ENCODE results near the gene INAVA. TPM values are rescaled to one million over a fixed set of nuclear protein-coding genes. Genes with fewer than 3 reads are reported as not detected.
"Not testable (repeated sequence)": the region's sequence is repeated elsewhere in the genome, so short reads cannot be mapped to it uniquely, and the experiment has no call there.

INAVA gene
- total RNA-seq, 1 donor from 2014 or later, result 9.0 TPM

GRCh38 chr1:200934676-200935245 is 40.1 kb downstream of the INAVA start:
- Histone ChIP-seq H3K27me3 (no peaks in the 10 kb centered on the region), H3K36me3 (no peaks in the 10 kb centered on the region), H3K9me3 (no peaks in the 10 kb centered on the region), H3K4me3 (no peak overlapping the region), H3K27ac (no peak overlapping the region), H3K4me1 (no peaks in the 10 kb centered on the region)
- no peak for TF ChIP-seq CTCF (IDR thresholded peaks at IDR 0.05)
- ATAC-seq, result no peak
- DNase-seq, result no peak
- intact Hi-C loops (cut with DNase I), result no loop called here

DNA sequence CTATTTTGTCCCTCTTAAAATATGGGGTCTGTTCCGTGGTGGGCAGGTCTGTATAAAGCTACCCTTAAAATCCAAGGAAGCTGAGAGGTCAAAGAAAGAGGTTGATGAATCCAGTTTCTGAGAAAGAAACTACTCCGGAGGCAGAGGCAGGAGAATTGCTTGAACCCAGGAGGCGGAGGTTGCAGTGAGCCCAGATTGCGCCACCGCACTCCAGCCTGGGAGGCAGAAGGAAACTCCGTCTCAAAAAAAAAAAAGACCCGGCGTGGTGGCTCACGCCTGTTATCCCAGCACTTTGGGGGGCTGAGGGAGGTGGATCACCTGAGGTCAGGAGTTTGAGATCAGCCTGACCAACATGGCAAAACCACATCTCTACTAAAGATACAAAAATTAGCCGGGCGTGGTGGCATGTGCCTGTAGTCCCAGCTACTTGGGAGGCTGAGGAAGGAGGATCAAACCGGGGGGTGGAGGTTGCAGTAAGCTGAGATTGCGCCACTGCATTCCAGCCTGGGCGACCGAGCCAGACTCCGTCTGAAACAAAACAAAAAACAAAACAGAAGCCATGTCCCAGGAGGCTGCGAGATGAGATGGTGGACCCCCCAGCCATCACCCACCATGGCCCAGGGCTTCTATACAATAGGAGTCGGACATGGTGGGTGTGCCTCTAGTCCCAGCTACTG is 40.7 kb downstream of the INAVA start:
- DNase-seq; H3K36me3 ChIP-seq; intact Hi-C loops (cut with DNase I); ATAC-seq; H3K9me3 ChIP-seq; H3K4me1 ChIP-seq; H3K4me3 ChIP-seq; H3K27ac ChIP-seq; H3K27me3 ChIP-seq: not testable (repeated sequence)

- Histone ChIP-seq H3K4me1 (no peaks in the 10 kb centered on the region), H3K27ac (no peak overlapping the region), H3K4me3 (no peak overlapping the region), H3K36me3 (no peaks in the 10 kb centered on the region), H3K9me3 (peaks cover 7% of the 10 kb centered on the region), H3K27me3 (no peaks in the 10 kb centered on the region)
- DNase-seq, result no peak
- no peak for TF ChIP-seq CTCF (IDR thresholded peaks at IDR 0.05)
- peak; percentile 84 for ATAC-seq
- intact Hi-C loops (cut with DNase I), result no loop called here
Measured at GRCh38 chr1:200938955-200939354, 44.3 kb downstream of the INAVA start.

GRCh38 chr1:200945111-200945510 is 50.4 kb downstream of the INAVA start:
- no peak for DNase-seq
- ATAC-seq, result no peak
- peaks cover 7% of the 10 kb centered on the region for H3K9me3 ChIP-seq
- intact Hi-C loops (cut with DNase I), result no loop called here
- H3K27me3 ChIP-seq, result no peaks in the 10 kb centered on the region
- H3K4me1 ChIP-seq, result no peaks in the 10 kb centered on the region
- H3K27ac ChIP-seq, result no peak overlapping the region
- H3K36me3 ChIP-seq, result no peaks in the 10 kb centered on the region
- no peak overlapping the region for H3K4me3 ChIP-seq
- TF ChIP-seq CTCF (IDR thresholded peaks at IDR 0.05), result no peak

GRCh38 chr1:200947059-200947566 is 52.4 kb downstream of the INAVA start:
- Histone ChIP-seq H3K4me1 (no peaks in the 10 kb centered on the region), H3K9me3 (no peaks in the 10 kb centered on the region), H3K36me3 (no peaks in the 10 kb centered on the region), H3K4me3 (no peak overlapping the region), H3K27me3 (no peaks in the 10 kb centered on the region), H3K27ac (no peak overlapping the region)
- no peak for DNase-seq
- intact Hi-C loops (cut with DNase I), result no loop called here
- TF ChIP-seq CTCF (IDR thresholded peaks at IDR 0.05), result no peak
- ATAC-seq, result no peak

GRCh38 chr1:200949626-200950025 is 54.9 kb downstream of the INAVA start:
- intact Hi-C loops (cut with DNase I), result no loop called here
- Histone ChIP-seq H3K9me3 (no peaks in the 10 kb centered on the region), H3K36me3 (no peaks in the 10 kb centered on the region), H3K4me3 (no peak overlapping the region), H3K27ac (no peak overlapping the region), H3K27me3 (no peaks in the 10 kb centered on the region), H3K4me1 (no peaks in the 10 kb centered on the region)
- DNase-seq (no peak), ATAC-seq (no peak)
- TF ChIP-seq CTCF (IDR thresholded peaks at IDR 0.05), result no peak

Data from upper lobe of right lung (tissue), 1 donor.